GM18873 (cell line): ENCODE data around the gene FKBP6.
"Not testable (repeated sequence)": the region's sequence is repeated elsewhere in the genome, so short reads cannot be mapped to it uniquely, and the experiment has no call there.

Experiments used
- ATAC-seq: cut with Tn5 transposase; IDR thresholded peaks from one replicate; pipeline ENCODE4 v1.9.1; 2021; ENCODE audit warnings: mild to moderate bottlenecking, moderate library complexity, moderate number of reproducible peaks; ENCODE audit not compliant: unreplicated experiment, low FRiP score

The FKBP6 gene

GRCh38 chr7:73354196-73354595 is 26.2 kb downstream of the FKBP6 start:
- ATAC-seq = no peak

GRCh38 chr7:73354821-73355220 is 26.9 kb downstream of the FKBP6 start:
- no peak for ATAC-seq

GRCh38 chr7:73356159-73356558 is 28.2 kb downstream of the FKBP6 start:
- no peak for ATAC-seq

- ATAC-seq = no peak
Measured at GRCh38 chr7:73358590-73359275, 30.8 kb downstream of the FKBP6 start.

- no peak for ATAC-seq
Measured at GRCh38 chr7:73359306-73359705, 31.3 kb downstream of the FKBP6 start.

GRCh38 chr7:73359746-73360375 is 31.9 kb downstream of the FKBP6 start:
- no peak for ATAC-seq

GRCh38 chr7:73360590-73360989 is 32.6 kb downstream of the FKBP6 start:
- not testable (repeated sequence) for ATAC-seq

- no peak for ATAC-seq
Measured at GRCh38 chr7:73363225-73364005, 35.5 kb downstream of the FKBP6 start.

GRCh38 chr7:73364006-73364728 is 36.2 kb downstream of the FKBP6 start:
- ATAC-seq = no peak

- ATAC-seq = no peak
Measured at GRCh38 chr7:73366127-73366526, 38.2 kb downstream of the FKBP6 start.

- no peak for ATAC-seq
Measured at GRCh38 chr7:73366990-73367389, 39.0 kb downstream of the FKBP6 start.

- no peak for ATAC-seq
Measured at GRCh38 chr7:73369009-73369408, 41.0 kb downstream of the FKBP6 start.

GRCh38 chr7:73369622-73370021 is 41.7 kb downstream of the FKBP6 start:
- no peak for ATAC-seq

GRCh38 chr7:73373741-73374140 is 45.8 kb downstream of the FKBP6 start:
- ATAC-seq = no peak

- not testable (repeated sequence) for ATAC-seq
Measured at GRCh38 chr7:73376262-73376661, 48.3 kb downstream of the FKBP6 start.

GRCh38 chr7:73376671-73377412 is 48.9 kb downstream of the FKBP6 start:
- ATAC-seq = no peak

- ATAC-seq = not testable (repeated sequence)
Measured at GRCh38 chr7:73377413-73378200, 49.6 kb downstream of the FKBP6 start.

- no peak for ATAC-seq
Measured at GRCh38 chr7:73382934-73383503, 55.1 kb downstream of the FKBP6 start.

GRCh38 chr7:73387221-73387828 is 59.4 kb downstream of the FKBP6 start:
- no peak for ATAC-seq
